Measurements from ENCODE around the gene GPR171.

- TF ChIP-seq, protein P1, sequence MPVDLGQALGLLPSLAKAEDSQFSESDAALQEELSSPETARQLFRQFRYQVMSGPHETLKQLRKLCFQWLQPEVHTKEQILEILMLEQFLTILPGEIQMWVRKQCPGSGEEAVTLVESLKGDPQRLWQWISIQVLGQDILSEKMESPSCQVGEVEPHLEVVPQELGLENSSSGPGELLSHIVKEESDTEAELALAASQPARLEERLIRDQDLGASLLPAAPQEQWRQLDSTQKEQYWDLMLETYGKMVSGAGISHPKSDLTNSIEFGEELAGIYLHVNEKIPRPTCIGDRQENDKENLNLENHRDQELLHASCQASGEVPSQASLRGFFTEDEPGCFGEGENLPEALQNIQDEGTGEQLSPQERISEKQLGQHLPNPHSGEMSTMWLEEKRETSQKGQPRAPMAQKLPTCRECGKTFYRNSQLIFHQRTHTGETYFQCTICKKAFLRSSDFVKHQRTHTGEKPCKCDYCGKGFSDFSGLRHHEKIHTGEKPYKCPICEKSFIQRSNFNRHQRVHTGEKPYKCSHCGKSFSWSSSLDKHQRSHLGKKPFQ (tag by site-specific recombination; IDR thresholded peaks at IDR 0.05): no peak
- TF ChIP-seq ZNF274 (IDR thresholded peaks at IDR 0.05; ENCODE audit: low read length): no peak
- no peak for TF ChIP-seq ZNF274 (tag by site-specific recombination; IDR thresholded peaks at IDR 0.05; ENCODE audit: borderline replicate concordance)
- no peak for TF ChIP-seq ZNF626 (tag by site-specific recombination; IDR thresholded peaks at IDR 0.05)
- TF ChIP-seq, protein P2, sequence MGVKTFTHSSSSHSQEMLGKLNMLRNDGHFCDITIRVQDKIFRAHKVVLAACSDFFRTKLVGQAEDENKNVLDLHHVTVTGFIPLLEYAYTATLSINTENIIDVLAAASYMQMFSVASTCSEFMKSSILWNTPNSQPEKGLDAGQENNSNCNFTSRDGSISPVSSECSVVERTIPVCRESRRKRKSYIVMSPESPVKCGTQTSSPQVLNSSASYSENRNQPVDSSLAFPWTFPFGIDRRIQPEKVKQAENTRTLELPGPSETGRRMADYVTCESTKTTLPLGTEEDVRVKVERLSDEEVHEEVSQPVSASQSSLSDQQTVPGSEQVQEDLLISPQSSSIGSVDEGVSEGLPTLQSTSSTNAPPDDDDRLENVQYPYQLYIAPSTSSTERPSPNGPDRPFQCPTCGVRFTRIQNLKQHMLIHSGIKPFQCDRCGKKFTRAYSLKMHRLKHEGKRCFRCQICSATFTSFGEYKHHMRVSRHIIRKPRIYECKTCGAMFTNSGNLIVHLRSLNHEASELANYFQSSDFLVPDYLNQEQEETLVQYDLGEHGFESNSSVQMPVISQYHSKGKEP (tag by site-specific recombination; IDR thresholded peaks at IDR 0.05): no peak
These were observed 19.7 kb downstream of the GPR171 start for GRCh38 chr3:151183265-151183671.

Measured in HEK293 (cell line).